ENCODE measurements around the gene SEC16A.

Gene SEC16A

DNA sequence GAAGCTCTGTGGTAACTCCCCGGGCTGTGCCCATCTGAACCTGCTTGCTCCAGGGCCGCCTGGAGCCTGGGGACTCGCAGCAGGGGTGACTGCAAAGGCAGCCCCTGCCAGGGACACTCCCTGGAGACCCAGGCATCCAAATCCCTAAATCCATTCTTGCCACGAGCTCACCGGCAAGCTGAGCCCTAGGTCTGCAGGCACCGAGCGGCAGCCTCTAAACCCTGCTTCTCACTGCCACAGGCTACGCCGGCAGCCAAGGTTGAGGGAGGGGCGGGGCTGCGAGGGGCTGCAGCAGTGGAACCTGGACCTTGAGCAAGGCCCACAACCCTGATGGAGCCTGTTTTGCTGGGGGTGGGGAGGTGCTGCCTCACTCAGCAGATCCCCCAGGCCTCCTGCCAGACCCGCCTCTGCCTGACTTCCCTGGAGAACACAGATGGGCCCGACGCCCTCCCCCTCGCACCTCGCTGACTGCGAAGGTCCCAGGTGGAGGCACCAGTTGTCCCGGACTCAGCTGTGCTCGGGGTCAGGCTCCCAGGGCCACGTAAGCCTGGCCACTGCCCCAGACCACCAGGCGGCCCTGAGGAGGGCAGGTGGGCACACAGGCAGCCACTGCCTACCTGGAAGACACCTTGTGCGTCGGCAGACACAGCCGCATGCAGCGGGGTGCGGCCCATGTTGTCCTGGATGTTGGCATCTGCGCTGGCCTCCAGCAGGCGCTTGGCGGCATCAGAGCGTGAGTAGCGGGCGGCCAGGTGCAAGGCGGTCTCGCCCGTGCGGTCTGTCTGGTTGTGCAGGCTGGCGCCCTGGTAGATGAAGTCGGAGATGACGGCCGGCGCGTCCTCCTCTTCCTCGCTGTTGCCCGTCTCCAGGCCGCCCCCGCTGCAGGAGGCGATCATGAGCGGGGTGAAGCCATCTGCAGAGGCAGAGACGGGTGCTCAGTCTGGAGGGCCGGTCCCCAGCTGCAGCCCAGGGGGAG is 17.4 kb upstream of the SEC16A start:
- no peak for FAIRE-seq

DNA sequence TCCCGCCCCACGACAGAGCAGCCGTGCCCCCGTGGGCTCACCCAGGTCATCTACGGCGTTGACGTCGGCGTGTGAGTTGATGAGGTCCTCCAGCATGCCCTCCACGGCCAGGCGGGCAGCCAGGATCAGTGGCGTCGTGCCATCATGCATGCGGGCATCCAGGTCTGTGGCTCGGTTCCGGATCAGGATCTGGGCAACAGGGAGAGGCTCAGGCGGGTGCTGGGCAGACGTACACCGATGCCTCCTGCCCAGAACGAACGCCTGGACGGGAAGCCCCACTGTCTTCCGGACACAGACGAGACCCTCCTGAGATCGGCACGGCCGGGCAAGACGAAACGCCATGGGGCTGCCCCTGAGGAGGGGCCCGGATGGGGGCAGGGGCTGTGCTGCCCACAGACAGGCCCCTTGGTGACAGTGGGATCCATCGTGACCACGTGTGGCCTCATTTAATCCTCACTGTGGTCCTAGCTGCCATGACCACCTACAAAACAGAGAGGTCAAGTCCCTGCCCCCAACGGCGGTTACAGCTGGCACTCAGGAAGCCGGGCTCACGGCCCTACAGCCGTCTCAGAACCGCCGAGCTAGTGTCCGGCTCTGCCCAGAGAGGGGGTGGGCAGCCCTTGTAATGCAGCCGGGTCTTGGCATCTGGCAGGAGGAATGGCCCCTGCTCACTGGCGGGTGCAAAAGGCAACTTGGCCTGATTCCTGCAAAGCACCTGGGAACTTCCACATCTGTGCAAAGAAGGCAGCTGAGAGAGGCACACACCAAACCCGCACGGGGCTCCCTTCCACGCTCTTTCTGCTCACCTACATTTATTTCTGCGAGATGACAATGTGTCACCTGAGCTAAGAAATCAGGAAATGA is 16.5 kb upstream of the SEC16A start:
- FAIRE-seq = no peak

DNA sequence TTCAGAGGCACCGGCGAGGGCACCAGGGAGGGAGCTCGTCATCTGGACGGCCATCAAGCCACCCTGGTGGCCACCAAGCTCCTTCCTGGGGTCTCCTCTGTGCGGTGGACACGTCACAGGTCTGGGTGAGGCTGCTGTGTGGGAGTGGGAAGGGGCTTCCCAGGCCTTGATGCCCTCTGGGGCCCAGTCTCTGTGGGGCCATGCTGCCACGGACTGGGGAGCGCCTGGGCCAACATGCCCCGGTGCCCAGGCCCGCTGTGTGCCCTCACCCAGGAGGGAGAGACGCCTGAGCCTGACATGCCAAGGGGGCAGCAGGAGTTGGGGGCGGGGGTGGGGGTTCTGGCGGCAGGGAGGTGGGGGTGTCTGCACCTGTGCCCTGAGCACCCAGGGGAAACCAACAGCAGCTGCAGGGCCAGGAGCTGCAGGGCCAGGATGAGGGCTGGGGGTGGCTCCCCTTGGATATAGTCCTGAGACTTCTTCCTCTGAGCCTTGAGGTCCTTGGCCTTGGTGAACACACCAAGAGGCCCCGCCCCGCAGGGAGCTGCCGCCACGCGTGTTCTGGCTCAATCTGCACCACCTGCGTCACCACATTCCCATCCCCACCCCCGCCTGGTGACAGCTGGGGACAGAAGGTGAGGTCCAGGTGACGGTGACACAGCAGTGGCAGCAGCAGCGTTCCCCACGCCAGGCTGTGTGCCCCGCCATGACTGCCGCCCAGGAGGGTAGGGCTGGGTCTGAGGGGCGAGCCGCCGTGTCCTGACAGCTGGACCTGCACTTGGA is 15.3 kb upstream of the SEC16A start:
- FAIRE-seq = no peak

DNA sequence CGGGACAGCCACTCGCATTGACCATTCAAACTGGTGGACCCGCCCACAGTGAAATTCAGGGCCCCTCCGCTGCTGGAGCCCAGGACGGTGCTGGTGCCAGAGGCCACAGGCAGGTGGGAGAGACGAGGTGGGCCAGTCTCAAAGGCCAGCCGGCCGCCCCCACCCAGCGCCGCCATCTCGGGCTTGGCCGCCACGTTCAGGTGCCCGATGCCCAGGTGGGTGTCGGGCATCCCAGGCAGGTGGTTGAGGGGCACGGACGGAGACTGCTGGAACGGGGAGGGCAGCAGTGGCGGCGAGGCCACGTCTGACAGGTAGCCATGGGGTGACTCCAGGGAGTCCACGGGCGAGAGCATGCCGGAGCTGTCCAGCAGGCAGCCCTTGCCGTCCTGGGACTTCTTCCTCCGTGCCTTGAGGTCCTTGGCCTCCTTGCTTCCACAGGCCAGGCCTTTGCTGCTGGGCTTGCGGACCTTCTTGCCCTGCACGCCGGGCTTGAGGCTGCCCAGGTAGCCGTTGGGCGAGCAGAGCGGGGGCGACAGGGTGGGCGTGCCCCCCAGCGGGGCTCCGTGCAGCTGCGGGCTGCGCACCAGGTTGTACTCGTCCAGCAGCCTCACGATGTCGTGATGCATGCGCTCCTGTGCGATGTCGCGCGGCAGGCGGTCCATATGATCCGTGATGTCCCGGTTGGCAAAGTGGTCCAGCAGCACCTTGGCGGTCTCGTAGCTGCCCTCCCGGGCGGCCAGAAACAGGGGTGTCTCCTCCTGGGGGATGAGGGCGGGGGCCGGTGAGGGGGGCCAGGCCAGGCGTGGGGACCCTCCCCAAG is 14.2 kb upstream of the SEC16A start:
- FAIRE-seq = no peak

DNA sequence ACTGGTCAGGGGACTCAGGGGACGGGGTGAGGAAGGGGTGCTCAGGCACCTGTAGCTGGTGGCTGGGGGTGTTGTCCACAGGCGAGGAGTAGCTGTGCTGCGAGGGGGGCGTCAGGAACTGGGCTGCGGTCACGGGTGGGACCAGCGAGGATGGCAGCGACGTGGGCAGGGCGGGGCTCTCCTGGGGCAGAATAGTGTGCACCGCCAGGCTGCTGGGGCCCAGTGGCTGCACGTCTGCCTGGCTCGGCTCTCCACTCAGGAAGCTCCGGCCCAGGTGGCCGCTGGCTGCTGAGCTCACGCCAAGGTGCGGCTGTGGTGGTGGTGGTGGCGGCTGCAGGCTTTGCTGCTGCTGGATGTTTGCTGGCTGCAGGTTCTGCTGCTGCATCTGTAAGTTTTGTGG is 13.3 kb upstream of the SEC16A start:
- no peak for FAIRE-seq

DNA sequence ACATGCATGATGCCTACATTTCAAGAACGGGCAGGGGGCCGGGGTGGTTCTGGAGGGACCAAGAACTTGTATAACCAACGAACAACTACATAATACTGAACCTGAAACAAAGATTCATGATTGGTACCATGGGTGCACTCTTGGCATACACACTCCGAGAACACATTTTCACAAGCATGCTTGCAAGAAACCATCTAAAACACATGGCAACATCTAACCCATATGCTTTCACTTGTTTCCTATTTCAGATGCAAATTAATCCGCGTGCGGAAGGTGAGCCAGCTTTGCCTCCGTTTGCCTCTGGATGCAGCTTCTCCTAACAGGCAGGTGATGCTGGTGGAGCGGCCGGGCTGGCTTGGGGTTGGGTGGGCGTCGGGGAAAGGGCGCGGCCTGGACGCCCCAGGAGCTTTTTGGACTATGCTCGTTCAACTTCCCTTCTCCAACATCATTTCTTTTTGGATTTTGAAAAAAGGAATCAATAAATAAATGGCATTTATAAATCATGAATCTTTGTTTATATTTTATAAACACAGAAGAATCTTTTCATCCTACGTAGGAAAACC is 12.5 kb upstream of the SEC16A start:
- no peak for FAIRE-seq

DNA sequence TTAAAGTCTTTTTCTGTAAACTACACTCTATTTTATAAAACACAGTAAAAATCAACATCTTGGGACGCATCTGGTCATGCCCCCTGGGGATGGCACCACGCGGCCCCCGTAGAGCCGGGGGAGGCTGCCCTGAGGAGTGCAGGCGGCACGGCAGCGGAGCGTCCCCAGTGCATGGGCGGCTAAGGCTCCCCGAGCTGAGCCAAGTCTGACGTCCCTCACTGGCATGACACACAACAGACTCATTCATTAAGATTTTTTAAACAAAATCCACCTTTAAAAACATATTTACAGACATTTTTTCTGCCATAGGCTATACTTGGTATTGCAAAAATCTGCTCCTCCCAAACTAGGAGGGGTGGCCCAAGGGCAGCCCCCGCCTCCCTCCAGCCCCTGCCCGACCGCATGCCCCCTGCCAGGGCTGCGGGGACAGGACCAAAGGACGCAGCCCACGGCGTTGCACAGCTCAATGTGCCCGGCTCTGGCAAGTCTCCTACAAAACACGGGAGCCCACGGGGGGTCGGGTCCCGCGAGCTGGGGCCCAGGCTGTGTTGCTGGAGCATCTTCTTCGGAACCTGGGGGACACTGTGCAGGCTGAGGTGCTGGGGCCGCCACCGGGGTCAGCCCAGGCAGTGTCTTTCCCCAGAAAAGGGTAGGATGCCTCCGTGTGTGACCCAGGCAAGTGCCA is 11.8 kb upstream of the SEC16A start:
- FAIRE-seq = no peak

DNA sequence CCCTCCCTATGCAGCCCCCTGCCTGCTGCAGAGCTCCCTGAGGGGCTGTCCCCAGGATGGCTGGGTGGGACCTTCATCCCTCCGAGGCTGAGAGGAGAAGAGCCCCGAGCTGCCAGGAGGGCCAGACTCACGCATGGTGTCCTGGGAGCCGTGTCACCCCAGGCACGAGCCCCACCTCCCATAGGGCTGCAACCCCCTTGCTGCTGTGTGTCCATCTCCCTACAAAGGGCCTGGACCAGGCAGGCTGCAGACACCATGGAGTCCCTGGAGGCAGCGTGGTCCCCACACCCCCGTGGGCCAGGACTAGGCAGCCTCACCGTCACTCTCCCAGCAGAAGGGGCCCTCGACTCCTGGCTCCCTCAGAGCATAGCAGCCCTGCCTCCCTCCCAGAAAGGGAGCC is 11.2 kb upstream of the SEC16A start:
- no peak for FAIRE-seq

DNA sequence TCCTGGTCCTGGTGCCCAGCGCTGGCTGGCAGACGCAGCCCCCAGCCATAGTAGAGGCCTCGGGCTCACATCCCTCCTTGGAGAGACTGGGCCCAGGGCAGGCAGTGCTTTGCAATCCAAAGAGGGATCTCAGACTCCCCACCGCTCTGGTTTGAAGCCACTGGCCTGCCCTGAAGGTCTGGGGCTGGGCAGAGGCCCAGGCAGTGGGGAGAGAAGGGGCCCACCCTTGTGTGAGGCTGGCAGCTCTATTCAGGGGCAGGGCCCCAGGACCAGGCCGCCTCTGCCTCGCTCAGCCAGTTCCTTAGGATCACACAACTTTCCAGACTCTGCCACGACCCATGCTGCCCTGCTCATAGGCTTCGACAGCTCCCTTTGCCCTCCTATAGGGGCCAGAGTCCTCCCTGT is 10.7 kb upstream of the SEC16A start:
- FAIRE-seq = no peak

DNA sequence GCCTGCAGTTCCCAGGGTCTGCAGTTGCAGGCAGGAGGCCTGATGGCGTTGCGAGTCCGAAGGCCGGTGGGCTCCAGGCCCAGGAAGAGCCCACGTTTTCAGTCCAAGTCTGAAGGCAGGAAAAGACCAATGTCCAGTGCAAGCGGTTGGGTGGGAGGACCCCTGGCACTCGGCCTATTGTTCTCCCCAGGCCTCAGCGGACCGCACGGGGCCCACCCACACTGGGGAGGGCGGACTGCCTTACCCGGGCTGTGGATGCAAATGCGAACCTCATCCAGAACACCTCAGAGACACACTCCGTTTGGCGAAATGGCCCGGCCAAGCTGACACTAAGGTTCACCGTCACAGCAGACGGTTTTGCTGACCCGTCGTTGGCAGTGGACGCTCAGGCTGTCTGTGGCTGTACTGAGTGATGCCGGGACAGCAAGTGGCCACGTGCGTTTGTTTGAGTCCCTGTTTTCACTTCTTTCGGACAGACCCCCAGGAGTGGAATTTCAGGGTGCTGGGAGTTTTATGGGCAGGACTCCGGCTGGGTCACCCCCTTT is 10.2 kb upstream of the SEC16A start:
- no peak for FAIRE-seq

DNA sequence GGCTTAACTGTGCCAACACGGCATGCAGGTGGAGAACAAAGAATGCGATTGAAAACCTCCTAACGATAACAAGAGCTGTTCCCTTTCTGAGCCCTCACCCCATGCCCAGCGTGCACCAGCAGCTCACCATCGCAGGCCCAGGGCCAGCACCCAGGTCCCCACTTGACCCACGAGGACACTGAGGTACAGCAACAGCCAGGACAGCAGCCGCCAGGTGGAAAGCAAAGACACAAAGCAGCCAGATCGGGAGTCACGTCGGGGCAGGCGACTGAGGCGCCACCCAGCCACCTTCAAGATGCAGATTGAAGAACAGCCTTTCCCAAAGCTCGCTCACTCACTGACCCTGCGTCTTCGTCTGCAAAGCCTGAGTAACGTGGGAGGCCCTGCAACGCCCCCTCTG is 6.9 kb upstream of the SEC16A start:
- no peak for FAIRE-seq

DNA sequence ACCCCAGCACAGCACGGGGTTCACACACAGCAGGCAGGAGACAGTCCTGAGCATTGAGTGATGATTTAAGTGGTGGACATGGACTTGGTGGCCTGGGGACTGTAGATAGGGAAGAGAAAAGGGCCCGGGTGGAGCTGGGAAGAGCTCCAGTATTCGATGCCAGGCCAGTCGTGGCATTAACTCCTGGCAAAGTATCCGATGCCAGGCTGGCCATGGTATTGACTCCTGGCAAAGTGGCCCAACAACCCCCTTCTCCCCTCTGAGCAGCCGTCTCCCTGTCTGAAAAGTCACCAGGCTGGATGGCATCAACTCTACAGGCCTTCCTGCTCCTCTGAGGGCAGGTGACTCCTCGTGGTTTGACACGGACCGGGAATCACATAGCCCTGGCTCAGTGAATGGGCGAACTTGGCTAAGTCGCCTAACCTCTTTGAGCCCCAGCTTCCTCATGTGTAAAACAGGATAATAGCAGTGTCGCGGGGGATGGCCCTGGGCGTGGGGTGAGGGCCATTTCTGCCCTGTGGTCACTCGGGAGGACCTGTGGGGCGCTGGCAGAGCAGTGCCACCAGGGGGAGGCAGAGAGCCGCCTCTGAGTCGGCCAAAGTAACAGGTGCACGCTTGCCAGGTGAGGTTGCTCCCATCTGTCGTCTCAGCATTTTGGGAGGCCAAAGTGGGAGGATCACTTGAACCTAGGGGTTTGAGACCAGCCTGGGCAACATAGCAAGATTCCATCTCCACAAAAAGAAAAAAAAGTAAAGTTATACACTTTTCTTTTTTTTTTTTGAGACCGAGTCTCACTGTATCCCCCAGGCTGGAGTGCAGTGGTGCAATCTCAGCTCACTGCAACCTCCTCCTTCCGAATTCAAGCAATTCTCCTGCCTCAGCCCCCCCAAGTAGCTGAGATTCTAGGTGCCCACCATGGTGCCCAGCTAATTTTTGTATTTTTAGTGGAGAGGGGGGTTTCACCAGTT is 5.7 kb upstream of the SEC16A start:
- FAIRE-seq = no peak

DNA sequence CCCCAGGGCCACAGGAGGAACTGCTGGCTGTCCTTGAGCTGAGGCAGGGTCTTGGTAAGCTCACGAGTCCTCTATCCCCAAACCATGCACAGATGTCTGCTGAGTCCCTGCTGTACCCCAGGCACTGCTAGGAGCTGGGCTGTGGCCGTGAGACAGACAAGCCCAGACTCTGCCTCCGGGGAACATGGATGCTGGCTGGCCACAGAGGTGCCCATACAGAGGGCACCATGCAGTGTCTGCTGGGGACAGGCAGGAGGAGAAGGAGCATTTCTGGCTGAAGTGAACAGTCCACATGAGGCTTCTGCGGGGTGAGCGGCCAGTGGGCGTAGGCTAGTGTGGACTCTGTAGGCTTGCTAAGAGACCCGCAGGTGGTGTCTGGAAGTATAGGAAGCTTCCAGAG is 4.8 kb upstream of the SEC16A start:
- no peak for FAIRE-seq

DNA sequence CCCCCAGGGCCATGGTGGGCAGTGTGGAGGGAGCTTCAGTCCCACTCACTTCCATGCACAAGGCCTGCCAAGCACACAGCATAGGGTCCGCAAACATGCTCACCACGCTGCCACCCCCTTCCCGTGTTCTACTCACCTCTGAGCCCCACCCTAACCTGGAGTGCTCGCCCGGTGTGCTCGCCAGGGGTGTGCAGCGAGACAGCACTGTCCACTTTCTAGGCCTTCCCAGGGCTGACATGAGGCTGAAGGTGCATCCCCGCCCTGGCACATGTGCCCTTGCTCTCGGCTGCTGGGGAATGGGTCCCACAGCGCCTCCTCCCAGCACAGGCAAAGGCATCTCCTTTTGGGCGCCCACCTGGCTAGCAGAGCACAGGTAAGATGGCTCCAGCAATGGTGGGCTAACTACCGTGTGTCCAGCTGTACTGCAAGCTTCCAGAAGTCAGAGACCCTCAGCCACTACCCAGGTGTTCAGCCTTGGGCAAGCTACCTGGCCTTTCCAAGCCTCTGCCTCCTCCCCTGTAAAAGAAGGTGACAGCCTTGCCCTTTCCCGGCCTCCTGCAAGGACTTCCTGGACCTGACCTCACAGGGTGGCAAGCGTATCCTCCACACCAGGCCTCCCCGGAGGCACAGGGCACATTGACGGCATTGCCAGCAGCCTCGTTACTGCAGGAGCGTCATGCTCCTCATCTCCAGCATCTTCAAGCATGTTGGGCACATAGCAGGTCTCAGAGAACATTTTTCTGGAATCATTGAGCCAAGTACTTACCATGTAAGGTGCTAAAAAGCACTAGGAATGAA is 4.2 kb upstream of the SEC16A start:
- FAIRE-seq = no peak

DNA sequence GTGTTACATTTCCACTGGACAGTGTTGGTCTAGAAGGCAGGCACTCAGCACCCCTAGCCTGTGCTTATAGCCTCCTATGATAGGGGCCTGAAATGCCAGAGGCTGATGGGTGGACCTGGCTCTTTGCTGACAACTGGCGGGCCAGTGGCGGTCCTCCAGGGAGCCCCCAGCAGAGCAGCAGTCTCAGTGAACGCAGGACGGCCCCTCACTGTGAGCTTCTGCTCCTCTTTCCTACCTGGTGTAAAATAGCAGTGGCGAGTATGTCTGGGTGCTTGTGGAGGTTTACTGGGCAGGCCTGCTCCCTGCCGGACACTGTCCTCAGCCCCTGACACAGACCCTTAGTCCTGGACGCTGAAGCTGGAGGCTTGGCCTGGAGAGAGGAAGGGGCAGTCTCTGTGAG is 3.3 kb upstream of the SEC16A start:
- FAIRE-seq = no peak

DNA sequence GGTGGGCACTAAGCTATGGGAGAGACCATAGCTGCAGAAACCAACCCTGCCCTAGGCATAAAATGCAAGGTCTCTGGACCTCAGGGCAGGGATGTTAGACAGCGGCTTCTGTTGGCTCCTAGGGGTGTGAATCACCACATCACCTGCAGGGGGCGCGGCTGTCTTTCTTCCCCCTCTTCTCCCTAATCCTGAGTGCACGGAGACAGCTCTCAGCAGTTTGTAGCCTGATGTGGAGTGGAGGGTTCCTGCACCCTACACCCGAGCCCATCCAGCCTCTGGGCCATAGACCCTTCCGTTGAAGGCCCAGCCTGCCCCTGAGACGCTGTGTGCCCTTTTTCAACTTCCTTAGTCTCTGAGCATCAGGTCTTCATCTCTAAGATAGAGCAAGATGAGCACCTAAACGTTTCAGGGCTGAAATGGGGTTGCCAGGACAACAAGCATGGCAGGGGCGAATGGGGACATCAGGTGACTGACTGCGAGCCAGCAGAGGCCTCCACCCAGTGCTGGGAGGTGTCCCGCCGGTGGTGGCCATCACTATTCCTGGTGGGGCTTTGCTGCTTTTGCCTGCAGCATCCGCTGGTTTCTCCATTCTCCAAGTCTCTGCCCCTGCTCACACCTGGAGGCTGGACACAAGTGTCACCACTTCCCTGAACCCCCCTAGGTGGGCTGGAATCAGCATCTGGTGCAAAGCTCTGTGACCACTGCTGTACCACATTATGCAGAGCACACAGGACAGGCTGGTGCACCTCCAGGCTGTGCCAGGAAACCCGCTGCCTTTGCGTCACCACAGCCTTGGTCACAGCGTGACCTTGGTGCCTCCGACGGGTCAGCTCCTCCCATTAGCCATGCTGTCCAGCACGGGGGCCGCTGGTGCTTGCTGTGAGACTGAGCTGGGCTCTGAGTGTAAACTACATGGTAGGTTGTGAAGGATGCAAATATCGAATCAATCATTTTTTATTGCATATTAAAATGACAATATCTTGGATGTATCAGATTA is 2.5 kb upstream of the SEC16A start:
- FAIRE-seq = no peak
